Stimulated activated CD8-positive, alpha-beta memory T cell treated with anti-CD3 and anti-CD28 coated beads, Interleukin-7, amount 100 ng/mL, for 24 hours (primary cell): ENCODE measurements around the gene PITRM1.
"Not testable (repeated sequence)": the region's sequence is repeated elsewhere in the genome, so short reads cannot be mapped to it uniquely, and the experiment has no call there.

ENCODE experiments used
- DNase-seq: peaks from one replicate; pipeline ENCODE4 v3.0.0-alpha.2; 2020; ENCODE audit warnings: low read depth

Gene PITRM1

DNA sequence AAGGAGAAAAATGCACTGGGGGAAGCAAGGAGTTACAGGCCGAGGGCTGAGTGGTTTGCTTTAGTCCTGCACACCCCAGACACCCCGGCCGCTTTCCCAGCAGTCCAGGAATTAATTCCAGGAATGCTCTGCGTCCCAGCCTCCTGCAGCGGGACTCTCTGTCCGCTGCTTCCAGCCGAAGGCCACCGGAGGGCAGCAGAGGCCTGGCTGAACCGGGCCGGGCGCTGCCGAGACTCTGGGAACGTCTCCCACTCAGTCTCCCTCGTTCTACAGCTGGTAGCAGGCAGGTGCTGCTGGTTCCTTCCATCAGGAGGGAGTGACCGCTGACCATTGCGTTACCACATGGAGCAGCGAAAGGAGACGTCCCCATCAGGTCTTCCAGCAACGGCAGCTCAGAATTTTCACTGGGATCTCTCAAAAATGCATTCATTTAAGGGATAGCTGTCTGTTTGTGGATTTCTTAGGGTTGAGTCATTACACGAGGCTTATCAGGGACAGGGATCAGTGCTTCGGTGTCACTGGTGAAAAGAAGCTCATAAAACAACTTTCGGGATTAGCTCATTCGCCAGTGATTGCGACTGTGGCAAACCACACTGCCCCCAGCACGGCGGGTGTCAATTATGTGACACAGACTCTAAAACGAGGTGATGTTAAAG, 24.9 kb upstream of the PITRM1 start:
- peak; percentile 59 for DNase-seq

DNA sequence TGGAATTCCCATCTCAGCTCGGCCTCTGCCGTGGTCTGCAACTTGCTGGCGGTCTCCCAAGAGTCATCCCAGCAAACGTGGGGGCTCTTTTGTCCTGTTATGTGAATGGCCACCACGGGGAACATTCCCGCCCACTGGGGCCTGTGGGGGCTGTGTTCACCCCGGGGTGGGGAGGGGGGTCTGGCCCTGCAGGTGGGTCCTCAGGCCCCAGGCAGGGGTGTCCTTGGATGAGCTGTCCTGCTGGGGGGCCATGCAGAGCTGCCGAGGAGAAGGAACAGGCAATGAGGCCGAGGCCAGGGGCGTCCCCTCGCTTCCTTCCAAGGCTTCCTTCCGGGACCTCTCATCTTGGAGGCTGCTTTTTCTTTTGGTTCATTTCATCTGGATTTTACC, 24.4 kb upstream of the PITRM1 start:
- no peak for DNase-seq

DNA sequence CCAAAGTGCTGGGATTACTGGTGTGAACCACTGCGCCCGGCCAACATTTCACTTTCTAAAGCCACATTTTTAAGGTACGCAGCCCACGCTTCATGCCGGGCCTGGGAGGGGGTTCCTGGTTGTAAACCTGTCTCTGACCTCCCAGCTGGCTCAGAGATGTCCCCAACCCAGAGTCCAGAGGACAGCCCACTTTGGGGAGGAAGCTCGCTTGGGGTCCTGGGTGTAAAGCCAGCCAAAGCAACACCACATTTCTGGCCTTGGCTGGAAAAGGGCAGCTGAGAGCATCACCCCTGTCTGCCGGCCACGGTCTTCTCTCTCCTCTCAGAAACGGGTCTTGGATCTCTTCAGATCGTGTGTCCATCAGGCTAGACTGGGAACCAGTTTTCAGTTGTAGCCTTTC, 23.9 kb upstream of the PITRM1 start:
- no peak for DNase-seq

DNA sequence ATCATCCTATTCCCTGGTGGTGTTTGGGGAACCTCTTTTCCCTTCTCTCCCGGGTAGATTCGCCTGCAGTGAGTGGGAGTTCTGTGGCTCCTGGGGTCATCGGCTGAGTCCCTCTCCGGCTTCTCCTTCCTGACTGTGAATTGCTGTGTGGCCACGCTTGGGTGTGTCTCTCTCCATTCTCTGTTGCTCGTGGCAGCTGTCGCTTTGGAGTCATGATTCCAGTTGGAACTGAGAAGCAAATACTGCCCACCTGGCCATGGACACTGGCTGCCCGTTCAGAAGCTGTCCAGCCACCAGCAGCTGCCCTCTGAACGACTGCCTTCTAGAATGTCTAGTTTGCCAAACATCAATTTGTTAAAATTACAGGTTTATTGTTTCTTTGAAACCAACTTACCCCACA, 23.1 kb upstream of the PITRM1 start:
- DNase-seq = no peak

DNA sequence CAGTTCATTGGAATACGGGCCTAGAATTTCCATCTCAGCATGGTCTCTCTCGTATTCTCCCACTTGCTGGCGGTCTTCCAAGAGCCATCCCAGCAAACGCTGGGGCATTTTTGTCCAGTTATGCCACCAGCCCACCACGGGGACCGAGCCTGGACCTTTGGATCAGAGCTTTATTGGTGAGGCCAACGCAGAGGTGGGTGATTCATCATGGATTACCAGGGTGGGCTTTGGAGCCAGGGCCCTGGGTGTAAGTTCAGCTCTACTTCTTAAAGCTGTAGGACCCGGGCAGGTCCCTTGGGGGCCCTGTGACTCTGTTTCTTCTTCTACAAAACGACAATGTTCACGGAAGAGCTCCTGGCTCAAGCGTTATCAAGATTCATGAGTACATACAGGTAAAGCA, 22.7 kb upstream of the PITRM1 start:
- no peak for DNase-seq

DNA sequence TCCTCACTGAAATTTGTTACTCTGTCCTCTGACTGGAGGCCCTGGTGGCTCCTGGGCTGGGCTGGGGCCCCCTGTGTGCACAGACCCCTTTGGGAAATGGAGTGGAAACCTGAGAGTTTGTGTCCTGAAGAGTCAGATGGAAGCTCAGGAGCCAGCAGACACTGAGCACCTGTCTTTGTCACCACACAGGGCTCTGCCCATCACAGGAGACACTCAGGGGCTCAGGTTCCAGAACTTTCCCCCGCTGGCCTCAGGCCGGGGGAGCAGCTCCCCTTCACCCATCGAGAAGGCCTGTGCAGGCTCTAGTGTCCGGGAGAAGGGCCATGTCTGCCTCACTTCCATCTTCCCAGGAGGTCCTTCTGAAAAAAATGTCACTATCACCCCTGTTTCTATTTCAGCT, 22.3 kb upstream of the PITRM1 start:
- no peak for DNase-seq

DNA sequence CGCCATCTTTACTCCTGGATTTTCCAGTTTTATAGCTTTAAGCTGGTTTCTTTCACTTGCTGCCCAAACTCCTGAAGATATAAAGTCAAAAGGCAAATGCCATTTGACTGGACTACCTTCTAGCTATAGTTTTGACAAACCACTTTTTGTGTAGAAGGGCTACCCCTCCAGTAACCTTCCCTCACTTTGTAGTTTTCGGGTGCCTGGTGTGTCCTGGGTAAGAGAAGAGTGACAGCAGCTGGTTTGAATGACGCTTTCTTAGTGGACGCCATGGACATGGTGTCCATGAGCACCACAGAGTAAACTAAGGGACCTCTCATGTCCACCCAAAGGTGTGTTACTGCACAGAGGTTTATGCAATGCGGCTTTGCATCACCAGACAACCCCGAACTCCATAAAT, 21.2 kb upstream of the PITRM1 start:
- no peak for DNase-seq

DNA sequence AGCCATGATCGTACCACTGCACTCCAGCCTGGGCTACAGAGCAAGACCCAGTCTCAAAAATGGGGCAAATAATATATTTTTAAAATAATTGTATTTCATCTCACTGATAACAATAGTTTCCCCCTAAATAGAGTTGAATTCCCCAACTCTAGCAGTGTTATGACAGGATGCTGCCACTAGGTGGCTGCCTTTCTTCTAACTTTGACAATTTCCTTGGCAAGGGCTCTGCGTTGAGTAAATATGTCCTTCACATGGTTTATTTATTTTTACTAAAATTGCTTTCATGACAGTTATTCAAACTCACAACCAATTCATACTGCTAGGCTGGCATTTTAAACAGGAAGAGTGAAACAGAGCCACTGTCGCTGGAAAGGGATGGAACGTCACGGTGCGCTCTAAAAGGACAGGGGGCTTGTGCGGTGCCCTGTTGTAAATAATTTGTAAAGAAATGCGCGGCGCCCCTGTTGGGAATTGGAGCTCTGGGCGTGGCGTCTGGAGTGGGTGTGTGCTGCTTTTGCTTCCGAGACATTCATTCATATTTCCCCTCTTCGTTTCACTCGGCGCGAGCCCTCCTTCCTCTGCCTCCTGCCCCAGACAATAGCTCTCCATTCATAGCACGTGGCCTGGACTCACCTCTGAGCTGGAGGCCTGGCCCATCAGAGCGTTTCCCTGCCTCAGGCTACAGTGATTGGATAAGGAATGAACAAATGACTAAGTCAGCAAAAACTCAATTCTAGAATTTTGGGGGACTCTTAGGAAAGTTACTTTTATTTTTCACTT, 20.5 kb upstream of the PITRM1 start:
- DNase-seq = peak; percentile 17

DNA sequence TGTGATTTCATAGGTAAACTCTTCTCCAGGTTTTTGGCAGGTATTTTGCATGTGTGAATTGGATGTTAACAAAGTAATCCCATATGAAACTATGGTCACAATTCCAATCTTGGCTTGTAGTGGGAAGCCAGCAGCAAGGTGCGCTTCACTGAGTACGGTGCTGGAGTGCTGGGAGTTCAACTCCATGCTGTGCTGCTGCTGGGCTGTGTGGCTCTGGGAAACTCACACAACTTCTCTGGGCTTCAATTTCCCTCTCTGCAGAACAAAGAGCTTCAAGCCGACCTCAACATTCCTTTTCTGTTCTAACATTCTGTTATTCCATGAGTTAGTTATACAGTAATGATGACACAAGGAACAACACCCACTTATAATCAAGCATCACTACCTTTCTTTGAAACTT, 18.2 kb upstream of the PITRM1 start:
- no peak for DNase-seq

DNA sequence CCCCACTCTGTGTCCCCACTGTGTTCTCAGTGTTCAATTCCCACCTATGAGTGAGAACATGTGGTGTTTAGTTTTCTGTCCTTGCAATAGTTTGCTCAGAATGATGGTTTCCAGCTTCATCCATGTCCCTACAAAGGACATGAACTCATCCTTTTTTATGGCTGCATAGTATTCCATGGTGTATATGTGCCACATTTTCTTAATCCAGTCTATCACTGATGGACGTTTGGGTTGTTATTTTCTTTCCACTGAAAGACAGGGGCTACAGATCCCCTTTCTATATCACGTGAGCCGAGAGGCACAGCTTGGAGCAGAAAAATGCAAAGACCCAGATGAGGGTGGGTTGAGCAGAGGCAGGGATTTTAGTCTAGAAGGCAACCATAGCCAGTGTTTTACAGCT, 14.6 kb upstream of the PITRM1 start:
- DNase-seq = not testable (repeated sequence)

DNA sequence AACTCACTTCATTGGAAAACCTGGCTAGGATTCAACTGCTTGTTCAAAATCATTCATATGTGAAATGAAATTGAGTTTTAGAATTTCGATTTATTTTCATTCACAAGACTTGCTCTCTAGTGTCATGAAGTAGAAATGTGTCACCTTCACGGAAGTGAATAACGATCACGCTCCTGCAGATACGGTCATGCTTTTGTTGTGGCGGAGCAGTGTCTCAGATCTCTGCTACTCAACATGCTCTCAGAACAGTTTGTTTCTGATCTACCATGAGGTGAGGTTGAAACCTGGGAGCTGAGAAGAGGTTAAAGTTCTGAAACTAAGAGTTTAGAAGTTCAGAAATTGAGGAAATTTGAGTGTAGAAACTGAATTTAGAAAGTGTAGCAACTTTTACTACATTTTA, 13.8 kb upstream of the PITRM1 start:
- no peak for DNase-seq

DNA sequence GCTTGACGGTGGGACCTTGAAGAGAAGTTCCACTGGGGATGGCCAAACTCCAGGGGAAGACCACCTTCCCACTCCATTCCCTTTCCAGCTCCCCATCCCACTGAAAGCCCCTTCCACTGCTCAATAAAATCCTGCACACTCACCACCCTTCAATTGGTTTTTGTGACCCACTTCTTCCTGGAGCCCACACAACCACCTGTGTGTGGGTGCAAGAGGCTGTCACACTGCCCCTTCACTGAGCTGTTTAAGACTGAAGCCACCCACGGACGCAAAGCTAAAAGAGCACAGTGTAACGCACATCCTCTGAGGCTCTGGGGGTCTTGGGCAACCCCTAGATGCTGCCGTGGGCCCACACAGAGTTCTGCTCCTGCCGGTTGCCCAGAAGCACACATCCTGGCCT, 12.8 kb upstream of the PITRM1 start:
- no peak for DNase-seq

DNA sequence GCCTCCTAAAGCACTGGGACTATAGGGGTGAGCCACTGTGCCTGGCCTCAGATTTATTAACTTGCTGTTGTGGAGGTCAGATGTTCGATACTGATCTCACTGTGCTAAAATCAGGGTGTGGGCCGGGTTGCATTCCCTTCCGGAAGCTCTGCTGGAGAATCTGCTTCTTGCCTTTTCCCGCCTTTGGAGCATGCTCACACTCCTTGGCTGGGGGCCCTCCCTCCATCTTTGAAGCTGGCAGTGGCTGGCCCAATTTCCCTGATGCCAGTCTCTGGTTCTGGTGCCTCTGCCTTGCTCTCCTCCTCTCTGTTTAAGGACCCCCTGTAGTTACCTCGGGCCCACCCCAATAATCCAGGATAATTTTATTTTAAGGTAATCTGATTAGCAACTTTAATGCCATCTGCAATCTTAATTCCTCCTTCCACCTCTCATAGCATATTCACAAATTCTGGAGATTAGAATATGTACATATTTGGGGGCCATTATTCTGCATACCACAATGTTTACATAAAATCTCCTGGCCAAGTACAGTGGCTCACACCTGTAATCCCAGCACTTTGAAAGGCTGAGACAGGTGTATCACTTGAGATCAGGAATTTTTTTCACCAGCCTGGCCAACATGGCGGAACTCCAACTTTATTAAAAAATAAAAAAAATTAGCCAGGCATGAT, 7.9 kb upstream of the PITRM1 start:
- DNase-seq = no peak

DNA sequence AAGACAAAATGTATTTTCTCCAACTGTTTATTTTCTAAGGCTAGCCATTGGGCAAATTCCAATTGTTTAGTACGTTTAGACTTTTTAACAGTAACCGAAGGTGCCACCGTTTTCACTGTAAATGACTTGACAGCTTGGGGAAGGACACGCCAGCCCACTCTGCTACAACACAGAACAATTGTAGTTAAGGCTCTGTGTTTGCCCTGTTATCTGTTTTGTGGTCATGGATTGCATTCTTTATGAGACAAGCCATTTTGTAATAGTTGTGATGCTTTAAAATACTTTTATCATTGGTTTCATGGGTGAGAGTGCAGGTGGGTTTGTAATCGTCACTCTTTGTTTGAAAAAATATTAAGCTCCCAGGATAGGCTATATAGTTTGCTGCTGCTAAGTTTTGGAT, 6.6 kb upstream of the PITRM1 start:
- no peak for DNase-seq

DNA sequence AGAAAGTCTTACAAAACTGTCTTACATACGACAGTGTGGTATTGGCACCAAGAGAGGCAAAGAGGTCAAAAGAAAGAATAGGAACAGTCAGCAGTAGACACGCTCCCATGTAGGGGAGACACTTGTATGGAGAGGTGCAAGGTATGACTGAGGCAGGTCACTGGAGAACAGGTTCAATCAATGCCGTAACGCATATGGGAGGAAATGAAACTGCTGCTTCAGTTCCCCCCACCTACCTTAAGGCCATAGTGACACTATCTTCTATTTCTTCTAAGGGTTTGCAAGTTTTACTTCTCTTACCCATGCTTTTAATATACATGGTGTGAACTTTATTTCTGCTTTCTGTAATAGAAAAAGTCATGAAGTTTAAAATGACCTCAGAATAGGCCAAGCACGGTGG, 5.5 kb upstream of the PITRM1 start:
- DNase-seq = no peak

DNA sequence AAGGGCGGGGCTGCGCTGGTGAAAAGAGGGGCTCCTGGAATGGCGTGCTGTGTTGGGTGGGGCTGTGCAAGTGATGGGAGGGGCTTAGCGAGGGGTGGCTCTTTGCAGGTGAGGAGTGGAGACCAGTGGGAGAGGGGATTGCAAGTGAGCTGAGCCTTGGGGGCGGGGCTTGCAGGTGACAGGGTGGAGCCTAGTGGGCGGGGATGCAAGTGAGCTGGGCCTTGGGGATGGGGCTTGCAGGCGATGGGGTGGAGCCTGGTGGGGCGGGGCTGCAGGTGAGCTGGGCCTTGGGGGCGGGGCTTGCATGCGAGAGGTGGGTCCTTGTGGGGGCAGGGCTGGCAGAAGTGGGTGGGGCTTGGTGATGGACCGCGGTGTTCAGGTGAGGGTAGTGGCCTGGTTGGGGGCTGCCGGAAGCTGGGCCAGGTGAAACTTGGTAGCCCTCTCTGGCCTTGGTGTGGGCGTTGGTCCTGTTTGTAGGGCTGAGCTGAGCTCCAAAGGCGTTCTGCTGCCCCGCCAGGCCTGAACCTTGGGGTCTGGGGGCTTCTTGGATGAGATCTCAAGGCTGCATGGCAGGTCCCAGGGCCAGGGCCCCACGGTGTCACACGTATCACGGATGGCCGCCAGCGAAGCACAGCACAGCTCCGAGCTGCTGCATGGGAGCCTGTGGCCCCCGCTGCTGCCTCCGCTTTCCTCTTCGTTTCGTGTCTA, 743 bp upstream of the PITRM1 start:
- DNase-seq = no peak

DNA sequence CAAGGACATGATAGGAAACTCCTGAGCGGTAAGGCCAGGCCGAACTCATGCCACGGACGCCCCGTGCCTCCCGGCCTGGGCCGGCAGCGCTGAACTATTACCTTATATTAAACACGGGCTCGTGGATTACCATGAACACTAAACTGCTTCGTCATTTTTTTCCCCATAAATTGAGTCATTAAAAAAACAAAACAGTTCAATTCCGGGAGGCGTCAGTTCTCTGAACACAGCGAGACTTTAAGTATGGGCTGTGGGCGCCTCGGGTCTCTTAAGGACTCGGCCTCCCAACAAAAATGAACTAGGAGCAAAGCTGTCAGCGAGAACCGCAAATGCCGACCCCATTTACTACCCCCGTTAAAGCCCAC, 519 bp downstream of the PITRM1 start:
- peak; percentile 11 for DNase-seq

DNA sequence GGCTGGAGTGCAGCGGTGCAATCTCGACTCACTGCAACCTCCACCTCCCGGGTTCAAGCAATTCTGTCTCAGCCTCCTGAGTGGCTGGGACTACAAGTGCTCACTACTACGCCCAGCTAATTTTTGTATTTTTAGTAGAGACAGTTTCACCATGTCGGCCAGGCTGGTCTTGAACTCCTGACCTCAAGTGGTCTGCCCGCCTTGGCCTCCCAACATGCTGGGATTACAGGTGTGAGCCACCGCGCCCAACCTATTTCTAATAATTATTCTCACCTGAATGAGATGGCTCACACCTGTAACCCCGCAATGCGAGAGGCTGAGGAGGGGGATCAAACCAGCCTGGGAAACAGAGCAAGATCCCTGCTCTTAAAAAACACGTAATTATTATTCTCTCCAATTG, 1.1 kb downstream of the PITRM1 start:
- DNase-seq = not testable (repeated sequence)

DNA sequence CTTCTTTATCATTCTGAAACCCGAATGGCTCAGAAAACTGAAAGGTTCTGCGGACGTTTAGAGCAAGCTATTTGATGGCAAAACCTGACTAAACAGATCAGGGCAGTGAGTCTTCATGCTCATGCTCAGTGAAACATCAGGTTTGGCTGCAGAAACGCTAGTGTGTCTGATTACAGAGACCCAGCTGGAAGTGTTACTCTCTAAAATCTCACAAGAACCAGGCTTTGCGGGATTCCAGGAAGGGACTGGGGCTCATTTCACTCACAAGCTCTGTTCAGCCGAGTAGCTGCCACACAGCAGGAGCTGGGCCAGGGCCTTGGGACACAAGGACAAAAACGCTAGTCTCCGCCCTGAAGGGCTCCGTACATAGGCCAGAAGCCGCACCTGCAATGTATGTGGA, 2.9 kb downstream of the PITRM1 start:
- no peak for DNase-seq

DNA sequence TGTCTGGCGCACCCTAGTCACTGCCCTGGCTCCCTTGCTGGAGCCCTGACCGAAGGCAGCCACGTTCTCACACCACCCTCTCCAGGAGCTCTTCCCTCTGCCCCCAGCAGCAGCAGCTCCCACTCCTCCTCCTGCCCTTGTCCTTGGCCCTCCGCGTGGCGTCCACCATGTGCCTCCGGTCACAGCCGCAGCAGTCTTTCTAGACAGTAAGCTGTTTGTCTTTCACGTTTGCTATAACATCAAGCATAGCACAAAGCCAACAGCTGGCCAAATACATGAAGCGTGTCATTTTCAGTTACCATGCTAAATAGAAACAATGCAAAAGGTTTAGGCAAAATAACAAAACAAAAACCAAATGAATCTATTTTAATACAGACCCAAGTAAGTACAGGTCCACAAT, 3.3 kb downstream of the PITRM1 start:
- DNase-seq = no peak

DNA sequence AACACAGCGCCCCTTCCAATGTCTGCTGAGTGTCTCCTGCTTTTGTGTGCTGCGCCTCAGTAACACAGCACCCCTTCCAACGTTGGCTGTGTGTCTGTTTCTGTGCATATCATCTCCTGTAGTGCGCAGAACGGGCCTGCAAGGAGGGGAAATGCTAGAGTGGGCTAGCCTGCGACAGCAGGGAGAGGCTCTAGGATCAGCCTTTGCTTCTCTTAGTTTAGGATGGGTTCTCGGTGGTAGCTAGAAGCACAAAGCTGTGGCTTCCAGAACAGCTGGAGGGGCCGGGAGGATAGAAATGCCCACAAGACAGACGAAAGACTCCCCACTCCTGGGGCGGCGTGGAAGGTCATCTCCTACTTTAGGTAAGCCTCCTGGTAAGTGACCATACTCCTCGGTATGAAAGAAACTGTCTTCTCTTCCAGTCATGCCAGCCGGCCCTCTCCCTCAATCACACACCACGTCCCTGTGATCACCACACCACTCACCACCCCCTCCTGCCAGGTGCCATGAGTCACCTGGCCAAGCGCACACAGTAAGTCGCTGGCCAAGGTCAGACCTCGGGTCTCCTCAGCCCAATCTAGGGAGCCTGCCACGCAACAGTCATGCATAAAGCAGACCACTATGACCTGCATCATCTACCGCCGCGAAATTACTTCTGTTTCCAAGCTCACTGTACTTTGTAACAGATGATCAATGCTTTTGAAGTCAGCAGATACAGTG, 4.8 kb downstream of the PITRM1 start:
- DNase-seq = no peak
